GM21447 (cell line): ENCODE measurements around the gene OVCH1.
"Not testable (repeated sequence)": the region's sequence is repeated elsewhere in the genome, so short reads cannot be mapped to it uniquely, and the experiment has no call there.

Experiments used
- ATAC-seq: cut with Tn5 transposase; IDR thresholded peaks from one replicate; pipeline ENCODE4 v1.9.1; 2021; ENCODE audit not compliant: unreplicated experiment

OVCH1 gene

GRCh38 chr12:29405561-29405960, 91.9 kb downstream of the OVCH1 start:
- ATAC-seq: no peak

DNA sequence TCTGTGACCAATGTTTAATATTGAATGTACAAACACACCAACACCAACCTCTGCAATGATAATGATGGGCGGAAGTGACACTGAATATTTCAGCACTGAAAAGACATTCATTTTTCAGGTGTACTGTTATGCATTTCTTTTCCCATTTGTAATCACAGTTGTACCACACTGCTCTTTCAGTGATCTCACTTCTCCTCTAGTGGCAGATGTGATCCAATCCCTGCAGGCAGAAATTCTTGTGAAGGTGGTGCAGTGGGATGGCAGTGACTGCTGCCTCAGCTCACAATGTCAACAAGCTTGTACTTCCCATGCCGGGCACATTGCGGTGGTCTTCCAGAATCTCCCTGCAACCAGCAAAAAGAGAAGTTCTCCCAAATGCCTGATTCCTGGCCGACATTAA, 93.5 kb downstream of the OVCH1 start:
- ATAC-seq: no peak

DNA sequence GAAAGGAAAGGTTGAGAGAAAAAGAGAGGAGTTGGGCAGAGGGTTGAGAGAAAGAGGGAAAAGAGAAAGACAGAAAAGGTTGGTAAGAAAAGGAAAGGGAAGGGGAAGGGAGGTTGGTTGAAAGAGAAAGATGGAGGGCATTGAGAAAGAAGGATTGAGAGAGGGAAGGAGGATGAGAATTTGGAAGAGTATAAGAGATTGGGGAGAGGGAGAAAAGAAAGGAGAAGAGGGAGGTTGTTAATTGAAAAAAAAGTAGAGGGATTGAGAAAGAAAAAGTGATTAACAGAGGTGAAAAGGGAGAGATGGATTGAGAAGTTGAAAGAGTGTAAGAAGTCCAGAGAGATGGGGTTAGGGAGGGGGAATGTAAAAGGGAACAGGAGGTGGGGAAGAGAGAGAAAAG, 95.0 kb downstream of the OVCH1 start:
- ATAC-seq: no peak

DNA sequence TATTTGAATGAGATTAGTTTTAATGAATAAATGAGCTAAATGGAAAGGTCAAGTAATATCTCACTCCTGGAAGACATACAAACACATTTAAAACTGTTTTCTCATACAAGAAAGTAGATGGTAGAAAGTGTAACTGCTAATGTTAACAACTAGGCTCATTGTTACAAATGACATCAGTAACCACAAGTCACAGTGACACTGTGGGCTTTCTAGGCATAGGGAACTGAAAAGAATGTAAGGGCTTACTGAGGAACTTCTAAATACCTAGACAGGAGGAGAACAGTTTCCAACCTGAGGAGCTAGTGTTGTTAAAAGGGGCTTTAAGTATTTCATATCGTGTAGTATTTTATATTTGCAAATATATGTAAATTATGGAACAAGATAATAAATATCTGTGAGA, 99.0 kb downstream of the OVCH1 start:
- ATAC-seq: peak; percentile 74

DNA sequence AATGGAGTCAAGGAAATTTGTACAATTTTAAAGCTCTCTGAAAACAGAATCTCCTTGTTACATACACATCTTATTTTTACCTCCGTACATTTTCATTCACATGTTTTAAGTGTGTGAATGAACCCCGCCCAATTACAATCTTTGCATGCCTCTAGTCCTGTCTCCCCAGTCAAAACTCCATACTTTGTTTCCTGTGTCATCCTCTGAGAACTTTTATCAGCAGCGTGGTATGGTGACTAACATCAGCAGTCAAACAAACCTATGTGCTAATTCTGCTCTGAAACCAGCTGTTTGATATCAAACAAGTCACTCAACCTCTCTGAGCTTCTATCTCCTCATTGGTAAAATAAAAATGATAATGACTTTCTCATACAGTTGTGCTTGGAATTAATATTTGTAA, 100.7 kb downstream of the OVCH1 start:
- ATAC-seq: no peak

GRCh38 chr12:29395356-29395755, 102.1 kb downstream of the OVCH1 start:
- no peak for ATAC-seq

DNA sequence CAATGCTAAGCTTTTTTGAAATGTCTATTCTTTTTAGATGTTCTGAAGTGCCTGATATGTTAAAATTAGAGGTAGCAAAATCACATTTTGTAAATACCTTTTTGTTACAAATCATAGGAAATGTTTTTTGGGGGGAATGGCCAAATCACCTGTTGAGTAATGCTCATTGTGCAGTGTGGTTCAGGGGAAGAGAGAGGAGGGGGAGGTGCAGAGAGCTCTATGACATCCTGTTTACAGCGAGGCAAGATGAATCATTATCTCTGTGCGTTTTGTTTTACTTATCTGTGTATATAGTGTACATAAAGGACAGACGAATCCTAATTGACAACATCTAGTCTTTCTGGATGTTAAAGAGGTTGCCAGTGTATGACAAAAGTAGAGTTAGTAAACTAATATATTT, 107.1 kb downstream of the OVCH1 start:
- not testable (repeated sequence) for ATAC-seq

- ATAC-seq: no peak
Observed at GRCh38 chr12:29389295-29389919, 108.1 kb downstream of the OVCH1 start.

DNA sequence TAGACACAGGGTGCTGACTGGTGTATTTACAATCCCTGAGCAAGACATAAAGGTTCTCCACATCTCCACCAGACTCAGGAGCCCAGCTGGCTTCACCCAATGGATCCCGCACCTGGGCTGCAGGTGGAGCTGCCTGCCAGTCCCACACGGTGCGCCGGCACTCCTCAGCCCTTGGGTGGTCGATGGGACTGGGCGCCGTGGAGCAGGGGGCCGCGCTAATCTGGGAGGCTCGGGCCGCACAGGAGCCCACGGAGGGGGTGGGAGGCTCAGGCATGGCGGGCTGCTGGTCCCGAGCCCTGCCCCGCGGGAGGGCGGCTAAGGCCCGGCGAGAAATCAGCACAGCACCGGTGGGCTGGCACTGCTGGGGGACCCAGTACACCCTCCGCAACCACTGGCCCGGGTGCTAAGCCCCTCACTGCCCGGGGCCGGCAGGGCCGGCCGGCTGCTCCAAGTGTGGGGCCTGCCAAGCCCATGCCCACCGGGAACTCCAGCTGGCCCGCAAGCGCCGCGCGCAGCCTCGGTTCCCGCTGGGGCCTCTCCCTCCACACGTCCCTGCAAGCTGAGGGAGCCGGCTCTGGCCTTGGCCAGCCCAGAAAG, 111.3 kb downstream of the OVCH1 start:
- not testable (repeated sequence) for ATAC-seq

GRCh38 chr12:29385194-29385593, 112.3 kb downstream of the OVCH1 start:
- ATAC-seq: not testable (repeated sequence)

- no peak for ATAC-seq
Observed at GRCh38 chr12:29382251-29382650, 115.2 kb downstream of the OVCH1 start.

DNA sequence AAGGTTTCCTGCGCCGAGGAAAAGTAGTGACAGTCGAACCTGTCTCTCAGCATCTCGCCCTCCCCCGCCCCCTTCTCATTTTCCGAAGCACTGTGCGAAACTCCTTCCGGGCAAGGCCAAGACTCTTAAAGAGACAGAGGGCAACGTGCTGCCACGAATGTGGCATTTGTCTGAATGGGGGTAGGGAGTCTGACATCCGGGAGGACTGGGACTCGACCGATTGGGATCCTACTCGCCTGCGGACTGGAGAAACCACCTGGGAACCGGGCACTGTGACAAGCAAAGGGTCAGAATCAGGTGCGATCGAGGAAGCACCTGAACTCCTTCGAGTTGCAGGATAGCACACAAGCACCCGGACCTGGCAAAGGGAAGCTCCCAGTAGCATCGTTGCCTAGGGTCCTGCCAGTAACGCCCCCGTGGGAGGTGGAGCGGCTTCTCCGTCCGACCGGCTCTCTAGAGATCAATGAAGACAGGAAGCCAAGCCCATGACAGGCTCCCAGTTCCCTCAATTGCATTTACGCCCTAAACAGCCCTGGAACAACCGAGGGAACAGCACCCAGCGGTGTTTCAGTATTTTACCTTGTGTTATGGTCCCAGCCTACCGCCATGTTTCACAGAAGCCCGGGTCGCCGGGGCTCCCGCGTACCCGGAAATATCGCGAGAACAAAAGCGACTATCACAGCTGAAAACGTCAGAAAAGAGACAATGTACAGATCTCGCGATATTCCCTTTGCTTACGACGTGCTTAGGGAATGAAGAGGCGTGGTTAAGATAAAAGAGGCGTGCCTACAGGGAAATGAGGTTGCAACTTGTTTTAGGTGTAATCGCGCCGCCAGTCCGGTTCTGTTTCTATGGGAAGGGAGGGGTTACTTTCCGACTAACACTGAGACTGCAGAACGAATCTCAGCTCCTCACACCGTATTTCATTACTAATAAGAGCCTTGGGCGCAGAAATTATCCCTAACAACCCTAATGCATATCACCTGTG, 116.7 kb downstream of the OVCH1 start, which contains the start of gene ERGIC2:
TSS of gene ERGIC2 (minus strand) at position 637 of the 988 bp plus-strand sequence. CDS start 9,539 bp downstream, outside the sequence.
- ATAC-seq: peak; percentile 96
